Left ventricle myocardium inferior (tissue), 1 donor: ENCODE results near the gene ALDH1L1. TPM values are rescaled to one million over a fixed set of nuclear protein-coding genes. Genes with fewer than 3 reads are reported as not detected.

ENCODE experiments used
- DNase-seq: peaks from one replicate; pipeline ENCODE4 v3.0.0-alpha.2; 2020
- H3K27ac ChIP-seq: fragments of 200-600 bp; replicated peaks from 2 replicates; pipeline ENCODE4 v1.8.0; 2021
- H3K27me3 ChIP-seq: fragments of 200-600 bp; 2 replicates; pipeline ENCODE4 v1.8.0; 2021; ENCODE audit warnings: low read depth
- H3K36me3 ChIP-seq: fragments of 200-600 bp; 2 replicates; pipeline ENCODE4 v1.8.0; 2021
- H3K4me1 ChIP-seq: fragments of 200-600 bp; 2 replicates; pipeline ENCODE4 v1.8.0; 2021
- H3K4me3 ChIP-seq: fragments of 200-600 bp; 2 replicates; pipeline ENCODE4 v1.8.0; 2021; ENCODE audit warnings: mild to moderate bottlenecking, moderate library complexity
- H3K9me3 ChIP-seq: fragments of 200-600 bp; replicated peaks from 2 replicates; pipeline ENCODE4 v1.8.0; 2021
- intact Hi-C: fragments of 100-400 bp; cut with micrococcal nuclease; formaldehyde crosslinking; loops from one replicate; pipeline ENCODE4 v1.11.0; 2022
- total RNA-seq: library from RNA; stranded (reverse); fragmentation: NEBNext Ultra II Directional; extraction: Animal tissue kit (Norgen Biotek cat#: 25700); gene quantifications from one replicate; pipeline ENCODE4 v1.2.1, GENCODE V29; 2021
- TF ChIP-seq, protein P1 (sequence below): fragments of 200-600 bp; IDR thresholded peaks from 2 replicates; pipeline ENCODE4 v1.8.0; 2021; ENCODE audit warnings: antibody characterized with exemption, mild to moderate bottlenecking, borderline replicate concordance
- donor health status: DM: no; HTN: yes; CAD: no; lungs with severe emphysema.

The ALDH1L1 gene
- total RNA-seq, 1 donor from 2014 or later, result 24.3 TPM

DNA sequence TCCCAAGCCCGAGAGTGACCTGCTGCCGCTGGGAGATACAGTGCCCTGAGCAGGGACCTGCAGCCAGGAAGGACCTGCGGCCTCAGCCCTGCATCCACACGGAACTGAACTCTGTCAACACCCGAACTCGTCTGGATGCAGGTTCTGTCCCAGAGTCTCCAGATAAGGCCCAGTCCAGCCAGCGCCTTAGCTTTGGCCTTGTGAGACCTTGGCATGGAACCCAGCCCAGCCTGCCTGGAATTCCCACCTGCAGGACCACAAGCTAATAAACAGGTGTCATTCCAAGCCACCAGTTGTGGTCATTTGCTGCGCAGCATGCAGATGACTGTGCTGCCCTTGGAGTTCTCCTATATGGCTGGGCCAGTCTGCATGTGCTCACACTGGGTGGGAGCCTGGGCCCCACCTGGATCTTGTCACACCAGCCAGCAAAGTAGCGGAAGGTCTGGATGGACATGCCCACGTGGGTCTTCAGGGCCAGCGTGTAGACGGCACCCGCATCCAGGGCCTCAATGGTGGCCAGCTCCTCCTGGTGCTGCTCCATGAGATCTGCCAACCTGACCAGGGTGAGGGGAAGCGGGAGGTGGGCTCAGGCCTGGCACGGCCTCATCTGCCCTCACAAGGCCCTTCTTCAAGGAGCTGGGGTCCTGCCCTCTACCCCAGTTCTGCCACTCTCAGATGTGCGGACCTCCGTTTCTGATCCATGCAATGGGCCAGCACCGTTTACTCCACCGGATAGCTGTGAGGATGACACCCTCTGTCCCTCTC, 49.2 kb downstream of the ALDH1L1 start:
- intact Hi-C loops, result loop anchor here (10.0 kb wide), 2 partner anchors 64 to 264 kb away; partner anchors contain the start of gene CFAP100
- Histone ChIP-seq H3K27ac (no peak overlapping the region), H3K4me1 (peaks cover 5% of the 10 kb centered on the region), H3K27me3 (no peaks in the 10 kb centered on the region), H3K4me3 (no peak overlapping the region), H3K36me3 (no peaks in the 10 kb centered on the region), H3K9me3 (no peaks in the 10 kb centered on the region)
- TF ChIP-seq, protein P1, sequence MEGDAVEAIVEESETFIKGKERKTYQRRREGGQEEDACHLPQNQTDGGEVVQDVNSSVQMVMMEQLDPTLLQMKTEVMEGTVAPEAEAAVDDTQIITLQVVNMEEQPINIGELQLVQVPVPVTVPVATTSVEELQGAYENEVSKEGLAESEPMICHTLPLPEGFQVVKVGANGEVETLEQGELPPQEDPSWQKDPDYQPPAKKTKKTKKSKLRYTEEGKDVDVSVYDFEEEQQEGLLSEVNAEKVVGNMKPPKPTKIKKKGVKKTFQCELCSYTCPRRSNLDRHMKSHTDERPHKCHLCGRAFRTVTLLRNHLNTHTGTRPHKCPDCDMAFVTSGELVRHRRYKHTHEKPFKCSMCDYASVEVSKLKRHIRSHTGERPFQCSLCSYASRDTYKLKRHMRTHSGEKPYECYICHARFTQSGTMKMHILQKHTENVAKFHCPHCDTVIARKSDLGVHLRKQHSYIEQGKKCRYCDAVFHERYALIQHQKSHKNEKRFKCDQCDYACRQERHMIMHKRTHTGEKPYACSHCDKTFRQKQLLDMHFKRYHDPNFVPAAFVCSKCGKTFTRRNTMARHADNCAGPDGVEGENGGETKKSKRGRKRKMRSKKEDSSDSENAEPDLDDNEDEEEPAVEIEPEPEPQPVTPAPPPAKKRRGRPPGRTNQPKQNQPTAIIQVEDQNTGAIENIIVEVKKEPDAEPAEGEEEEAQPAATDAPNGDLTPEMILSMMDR, result no peak
- peak; percentile 8 for DNase-seq

GRCh38 chr3:126130081-126130855, 50.1 kb downstream of the ALDH1L1 start:
- Histone ChIP-seq H3K4me3 (no peak overlapping the region), H3K27me3 (no peaks in the 10 kb centered on the region), H3K36me3 (no peaks in the 10 kb centered on the region), H3K4me1 (peaks cover 5% of the 10 kb centered on the region), H3K9me3 (no peaks in the 10 kb centered on the region), H3K27ac (no peak overlapping the region)
- TF ChIP-seq, protein P1, result no peak
- peak; percentile 7 for DNase-seq
- intact Hi-C loops, result loop anchor here (10.0 kb wide), 2 partner anchors 65 to 265 kb away; partner anchors contain the start of gene CFAP100

- intact Hi-C loops, result no loop called here
- TF ChIP-seq, protein P1, result no peak
- Histone ChIP-seq H3K27me3 (no peaks in the 10 kb centered on the region), H3K27ac (no peak overlapping the region), H3K4me3 (no peak overlapping the region), H3K9me3 (no peaks in the 10 kb centered on the region), H3K36me3 (no peaks in the 10 kb centered on the region), H3K4me1 (peaks cover 5% of the 10 kb centered on the region)
- DNase-seq, result peak; percentile 17
These were observed 50.9 kb downstream of the ALDH1L1 start for GRCh38 chr3:126129398-126129891.

DNA sequence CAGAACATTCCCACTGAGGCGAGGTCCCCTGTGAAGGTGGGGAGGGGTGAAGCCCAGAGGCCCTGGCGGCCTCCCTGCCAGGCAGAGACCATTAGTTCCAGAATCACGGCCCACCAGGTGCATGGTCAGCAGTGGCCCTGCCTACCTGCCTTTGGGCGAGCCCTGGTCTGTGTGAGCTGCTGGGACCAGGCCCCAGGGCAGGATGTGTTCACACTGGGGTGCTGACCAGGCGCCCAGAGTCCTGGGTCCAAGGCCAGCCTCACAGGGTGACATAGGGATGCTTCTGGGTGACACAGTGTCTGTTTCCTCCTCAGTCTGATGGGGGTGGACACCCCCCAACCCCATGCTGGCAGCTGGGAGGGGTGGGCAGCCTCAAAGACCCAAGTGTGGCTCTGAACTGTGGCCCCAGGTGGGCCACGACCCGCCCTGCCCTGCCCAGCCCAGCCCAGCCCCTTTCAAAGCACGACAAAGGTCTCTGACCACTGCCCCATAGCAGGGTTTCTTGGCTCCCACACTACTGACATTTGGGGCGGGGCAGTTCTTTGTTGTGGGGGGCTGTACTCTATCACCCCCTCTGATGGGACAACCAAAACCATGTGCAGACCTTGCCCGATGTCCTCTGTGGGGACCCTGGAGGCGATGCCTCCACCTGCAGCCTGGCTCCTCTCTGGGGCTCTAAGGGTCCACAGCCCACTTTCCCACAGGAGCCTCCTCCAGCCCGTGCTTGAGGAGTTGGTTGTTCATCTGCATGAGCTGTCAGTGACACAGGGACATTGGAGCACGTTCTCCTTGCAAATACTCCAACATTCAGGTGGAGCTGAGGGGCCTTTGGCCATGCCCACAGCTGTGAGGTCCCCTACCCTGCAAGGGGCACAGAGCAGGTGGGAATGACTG, 51.6 kb downstream of the ALDH1L1 start:
- H3K4me1 ChIP-seq, result no peaks in the 10 kb centered on the region
- intact Hi-C loops, result no loop called here
- no peak overlapping the region for H3K4me3 ChIP-seq
- peak; percentile 2 for DNase-seq
- no peaks in the 10 kb centered on the region for H3K9me3 ChIP-seq
- H3K27me3 ChIP-seq, result no peaks in the 10 kb centered on the region
- TF ChIP-seq, protein P1, result no peak
- no peaks in the 10 kb centered on the region for H3K36me3 ChIP-seq
- no peak overlapping the region for H3K27ac ChIP-seq

DNA sequence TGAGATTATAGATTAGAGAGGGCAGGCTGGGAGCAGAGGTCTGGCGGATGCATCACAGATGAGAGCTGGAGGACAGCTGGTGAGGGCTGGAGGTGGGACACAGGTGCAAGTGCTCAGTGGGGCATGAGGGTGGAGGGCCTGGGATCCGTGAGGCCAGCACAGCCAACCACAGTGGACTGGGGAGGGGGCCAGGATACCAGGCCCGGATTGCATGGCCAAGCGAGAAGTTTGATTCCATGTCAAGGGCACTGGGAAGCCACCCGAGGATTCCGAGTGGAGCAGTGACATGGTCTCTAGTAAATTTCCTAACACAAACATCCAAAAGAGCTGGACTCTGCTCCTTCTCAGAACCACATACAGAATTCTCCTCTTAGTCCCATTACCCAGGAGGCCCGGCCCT, 52.5 kb downstream of the ALDH1L1 start:
- Histone ChIP-seq H3K36me3 (no peaks in the 10 kb centered on the region), H3K4me1 (no peaks in the 10 kb centered on the region), H3K4me3 (no peak overlapping the region), H3K9me3 (no peaks in the 10 kb centered on the region), H3K27ac (no peak overlapping the region), H3K27me3 (no peaks in the 10 kb centered on the region)
- TF ChIP-seq, protein P1, result no peak
- DNase-seq, result peak; percentile 2
- intact Hi-C loops, result no loop called here
